H1 (cell line): ENCODE measurements around the gene ATXN7. TPM values are rescaled to one million over a fixed set of nuclear protein-coding genes. Genes with fewer than 3 reads are reported as not detected.

ENCODE experiments used
- CTCF ChIA-PET: fragments of 300-600 bp; sonication (Branson Sonifier 250); formaldehyde crosslinking; loops from one replicate; lab custom pipeline; 2021; ENCODE audit not compliant: partially characterized antibody; lab: Charles Lee
- POLR2A ChIA-PET: fragments of 300-600 bp; sonication (Branson Sonifier 250); formaldehyde crosslinking; loops from one replicate; lab custom pipeline; 2021; ENCODE audit warnings: inconsistent platforms; ENCODE audit not compliant: partially characterized antibody; lab: Charles Lee
- DNase-seq, 2 experiments: peaks; one replicate each; pipeline versions ENCODE4 v3.0.0 to v3.0.0-alpha.2; 2010 to 2022; ENCODE audit warnings: low spot score in 2 of 2, low read depth in 1 of 2, mixed read lengths in 1 of 2
- FAIRE-seq: peaks from 2 replicates; lab custom pipeline; 2011; peaks lifted over from hg19 to GRCh38; lab: Jason Lieb, UNC
- H2AFZ ChIP-seq: 2 replicates; pipeline ENCODE4 v1.8.1; 2012; ENCODE audit warnings: low read length, inconsistent platforms
- H2AK5ac ChIP-seq: 2 replicates; pipeline ENCODE4 v1.6.1; 2013; ENCODE audit warnings: low read depth, low read length
- H2BK120ac ChIP-seq: replicated peaks from 2 replicates; pipeline ENCODE3; 2013; ENCODE audit warnings: low read depth, low read length, inconsistent platforms
- H2BK12ac ChIP-seq: 2 replicates; pipeline ENCODE4 v1.6.1; 2013; ENCODE audit warnings: low read depth, low read length
- H2BK15ac ChIP-seq: 2 replicates; pipeline ENCODE4 v1.6.1; 2013; ENCODE audit warnings: low read length
- H2BK20ac ChIP-seq: 2 replicates; pipeline ENCODE4 v1.6.1; 2013; ENCODE audit warnings: low read length
- H2BK5ac ChIP-seq: 2 replicates; pipeline ENCODE4 v1.6.1; 2013; ENCODE audit warnings: low read depth, low read length
- H3K14ac ChIP-seq: 2 replicates; pipeline ENCODE4 v1.6.1; 2013; ENCODE audit warnings: inconsistent platforms; ENCODE audit not compliant: insufficient read length
- H3K18ac ChIP-seq: 2 replicates; pipeline ENCODE4 v1.6.1; 2013; ENCODE audit warnings: low read length; ENCODE audit errors: extremely low read depth
- H3K23ac ChIP-seq: 2 replicates; pipeline ENCODE4 v1.6.1; 2013; ENCODE audit warnings: inconsistent platforms; ENCODE audit not compliant: insufficient read length
- H3K23me2 ChIP-seq: 2 replicates; pipeline ENCODE4 v1.6.1; 2013; ENCODE audit warnings: low read depth, low read length
- H3K27ac ChIP-seq: 2 replicates; pipeline ENCODE4 v1.6.1; 2011; ENCODE audit warnings: low read depth, low read length, inconsistent platforms
- H3K27me3 ChIP-seq, 4 experiments: replicated peaks in 1 of 4; 1 replicate in 1 of 4; 2 replicates in 3 of 4; pipeline versions ENCODE4 v1.6.1 to v1.8.1; 2011 to 2013; ENCODE audit warnings: low read length in 3 of 4, mild to moderate bottlenecking in 3 of 4, inconsistent platforms in 2 of 4, mixed read lengths in 2 of 4, moderate library complexity in 1 of 4; ENCODE audit not compliant: control insufficient read depth in 3 of 4, insufficient read depth in 3 of 4; ENCODE audit errors: extremely low read depth in 1 of 4
- H3K36me3 ChIP-seq, 4 experiments: 2 replicates each; pipeline versions ENCODE4 v1.6.1 to v1.8.1; 2011 to 2013; ENCODE audit warnings: mild to moderate bottlenecking in 4 of 4, low read length in 3 of 4, moderate library complexity in 2 of 4, control low read depth in 1 of 4, inconsistent platforms in 1 of 4; ENCODE audit not compliant: insufficient read depth in 4 of 4, control insufficient read depth in 2 of 4
- H3K4ac ChIP-seq: replicated peaks from 2 replicates; pipeline ENCODE3; 2013; ENCODE audit warnings: low read length, low read depth, mixed read lengths, inconsistent platforms; ENCODE audit not compliant: insufficient read length
- H3K4me1 ChIP-seq, 4 experiments: replicated peaks in 1 of 4; 1 replicate in 1 of 4; 2 replicates in 3 of 4; pipeline versions ENCODE4 v1.6.1 to v1.8.1; 2011 to 2013; ENCODE audit warnings: low read length in 3 of 4, inconsistent platforms in 2 of 4, mixed read lengths in 1 of 4; ENCODE audit not compliant: insufficient read depth in 4 of 4, control insufficient read depth in 3 of 4
- H3K4me2 ChIP-seq, 2 experiments: 2 replicates each; pipeline versions ENCODE4 v1.6.1 to v1.8.1; 2011 to 2013; ENCODE audit warnings: low read depth in 2 of 2, low read length in 2 of 2, control low read depth in 1 of 2, inconsistent platforms in 1 of 2, mild to moderate bottlenecking in 1 of 2; ENCODE audit not compliant: insufficient read depth in 1 of 2
- H3K4me3 ChIP-seq, 4 experiments: fragments of 200-600, 300-600 bp in 1 of 4; sonication (generic), shearing (Covaris generic), sonication (Bioruptor Twin) in 1 of 4; 2 replicates each; pipeline versions ENCODE4 v1.5.1 to v1.8.1; 2011 to 2016; ENCODE audit warnings: low read length in 4 of 4, low read depth in 3 of 4, control low read depth in 2 of 4, inconsistent platforms in 2 of 4, mild to moderate bottlenecking in 2 of 4, mixed read lengths in 1 of 4, moderate library complexity in 1 of 4; ENCODE audit not compliant: insufficient read depth in 2 of 4; ENCODE audit errors: extremely low read depth in 1 of 4
- H3K56ac ChIP-seq: replicated peaks from 2 replicates; pipeline ENCODE3; 2013; ENCODE audit warnings: low read depth, mild to moderate bottlenecking, mixed read lengths, low read length, inconsistent platforms; ENCODE audit not compliant: insufficient read length
- H3K79me1 ChIP-seq: 2 replicates; pipeline ENCODE4 v1.6.1; 2013; ENCODE audit warnings: low read depth, low read length, control low read depth
- H3K79me2 ChIP-seq, 2 experiments: 2 replicates each; pipeline versions ENCODE4 v1.6.1 to v1.8.1; 2012 to 2013; ENCODE audit warnings: low read length in 2 of 2, mild to moderate bottlenecking in 2 of 2, inconsistent platforms in 1 of 2; ENCODE audit not compliant: insufficient read depth in 2 of 2, control insufficient read depth in 1 of 2
- H3K9ac ChIP-seq, 4 experiments: replicated peaks in 1 of 4; 1 replicate in 1 of 4; 2 replicates in 3 of 4; pipeline versions ENCODE4 v1.6.1 to v1.8.1; 2011 to 2013; ENCODE audit warnings: low read depth in 3 of 4, low read length in 3 of 4, control low read depth in 2 of 4, mild to moderate bottlenecking in 2 of 4, moderate library complexity in 2 of 4, inconsistent platforms in 1 of 4; ENCODE audit errors: extremely low read depth in 1 of 4
- H3K9me3 ChIP-seq, 2 experiments: 2 replicates each; pipeline versions ENCODE4 v1.6.1 to v1.8.1; 2012 to 2013; ENCODE audit warnings: mild to moderate bottlenecking in 2 of 2, moderate library complexity in 2 of 2, control low read depth in 1 of 2, inconsistent platforms in 1 of 2, low read depth in 1 of 2, low read length in 1 of 2, mixed read lengths in 1 of 2; ENCODE audit not compliant: insufficient read depth in 2 of 2
- H4K20me1 ChIP-seq, 2 experiments: replicated peaks in 1 of 2; 2 replicates each; pipeline versions ENCODE3 to v1.8.1; 2011 to 2013; ENCODE audit warnings: inconsistent platforms in 2 of 2, low read length in 2 of 2, mild to moderate bottlenecking in 1 of 2; ENCODE audit not compliant: insufficient read depth in 2 of 2, control insufficient read depth in 1 of 2
- H4K5ac ChIP-seq: 2 replicates; pipeline ENCODE4 v1.6.1; 2013; ENCODE audit warnings: low read length, low read depth, mixed read lengths, inconsistent platforms; ENCODE audit not compliant: insufficient read length
- H4K8ac ChIP-seq: 2 replicates; pipeline ENCODE4 v1.8.0; 2013; ENCODE audit warnings: mild to moderate bottlenecking, moderate library complexity, low read length, inconsistent platforms; ENCODE audit not compliant: insufficient read depth; ENCODE audit errors: extremely low read depth
- H4K91ac ChIP-seq: replicated peaks from 2 replicates; pipeline ENCODE3; 2013; ENCODE audit warnings: low read length, mixed read lengths, inconsistent platforms; ENCODE audit not compliant: insufficient read length
- CBX8 ChIP-seq: fragments of 300-800, 300-1000 bp; sonication (generic); IDR thresholded peaks from 2 replicates; pipeline ENCODE4 v1.7.1; 2016; ENCODE audit warnings: low read depth, low read length, borderline replicate concordance
- CHD2 ChIP-seq: IDR thresholded peaks from 2 replicates; pipeline ENCODE4 v1.6.1; 2012; ENCODE audit warnings: low read length, improper control_type of control experiment
- KDM5A ChIP-seq: fragments of 200-600 bp; IDR thresholded peaks from 2 replicates; pipeline ENCODE4 v1.7.1; 2012; ENCODE audit warnings: mild to moderate bottlenecking, low read length, inconsistent platforms, mixed read lengths
- POLR2AphosphoS5 ChIP-seq: IDR thresholded peaks from 2 replicates; pipeline ENCODE4 v1.6.1; 2011; ENCODE audit warnings: low read depth, low read length
- POU5F1 ChIP-seq: IDR thresholded peaks from 2 replicates; pipeline ENCODE4 v1.6.1; 2011; ENCODE audit warnings: low read depth, mild to moderate bottlenecking, low read length, moderate library complexity
- RXRA ChIP-seq: IDR thresholded peaks from 2 replicates; pipeline ENCODE4 v1.6.1; 2011; ENCODE audit warnings: low read depth, mild to moderate bottlenecking, low read length, moderate library complexity; ENCODE audit not compliant: insufficient read depth
- SIRT6 ChIP-seq: IDR thresholded peaks from one replicate; pipeline ENCODE4 v1.7.1; 2012; ENCODE audit warnings: low read length, inconsistent platforms
- TAF1 ChIP-seq: IDR thresholded peaks from 2 replicates; pipeline ENCODE4 v1.6.1; 2011; ENCODE audit warnings: mild to moderate bottlenecking, low read depth, low read length
- TCF12 ChIP-seq: IDR thresholded peaks from 2 replicates; pipeline ENCODE4 v1.6.1; 2011; ENCODE audit warnings: low read depth, mild to moderate bottlenecking, low read length
- ZNF274 ChIP-seq: IDR thresholded peaks from 2 replicates; pipeline ENCODE4 v1.7.0; 2012; ENCODE audit warnings: low read length, borderline replicate concordance; ENCODE audit errors: extremely low read depth
- WGBS, 2 experiments: shearing (Covaris generic) in 1 of 2; methylation state at CpG; one replicate each; pipeline versions ENCODE4 v1.1.6 to v1.1.7; 2013 to 2015; ENCODE audit warnings: low lambda C conversion rate in 2 of 2, mixed read lengths in 2 of 2, inconsistent platforms in 1 of 2, low coverage in 1 of 2, missing lambda C conversion rate in 1 of 2; ENCODE audit not compliant: insufficient replicate concordance in 2 of 2, insufficient coverage in 1 of 2, insufficient read length in 1 of 2; ENCODE audit errors: extremely low coverage in 1 of 2, missing lambda C conversion rate in 1 of 2; 5-methylcytosine and 5-hydroxymethylcytosine counted together
- polyA plus RNA-seq, 7 experiments: library from polyadenylated mRNA; depleted of rRNA in 3 of 7; stranded (reverse) in 5 of 7; unstranded in 2 of 7; fragments of >200 nt in 5 of 7; fragments of 200-250 nt in 2 of 7; gene quantifications; 1 replicate in 5 of 7; 2 replicates in 1 of 7; 4 replicates in 1 of 7; pipeline versions ENCODE4 v1.2.1 to v1.2.3, GENCODE V29; 2011 to 2013; ENCODE audit warnings: missing spikeins in 2 of 7, mixed read lengths in 2 of 7
- total RNA-seq: library from RNA; stranded (reverse); fragmentation: NEBNext Ultra II Directional; extraction: Animal tissue kit (Norgen Biotek cat#: 25700); gene quantifications from 2 replicates; pipeline ENCODE4 v1.2.1, GENCODE V29; 2021
- TF ChIP-seq, protein P1 (sequence below): IDR thresholded peaks from 2 replicates; pipeline ENCODE4 v1.6.1; 2011; ENCODE audit warnings: low read length, improper control_type of control experiment

The ATXN7 gene
- total and polyA plus RNA-seq, 2 of the 8 experiments (the other 6 are each of a cell fraction or from before 2014, with no cell fraction given), result 15.5 to 16.8 TPM

DNA sequence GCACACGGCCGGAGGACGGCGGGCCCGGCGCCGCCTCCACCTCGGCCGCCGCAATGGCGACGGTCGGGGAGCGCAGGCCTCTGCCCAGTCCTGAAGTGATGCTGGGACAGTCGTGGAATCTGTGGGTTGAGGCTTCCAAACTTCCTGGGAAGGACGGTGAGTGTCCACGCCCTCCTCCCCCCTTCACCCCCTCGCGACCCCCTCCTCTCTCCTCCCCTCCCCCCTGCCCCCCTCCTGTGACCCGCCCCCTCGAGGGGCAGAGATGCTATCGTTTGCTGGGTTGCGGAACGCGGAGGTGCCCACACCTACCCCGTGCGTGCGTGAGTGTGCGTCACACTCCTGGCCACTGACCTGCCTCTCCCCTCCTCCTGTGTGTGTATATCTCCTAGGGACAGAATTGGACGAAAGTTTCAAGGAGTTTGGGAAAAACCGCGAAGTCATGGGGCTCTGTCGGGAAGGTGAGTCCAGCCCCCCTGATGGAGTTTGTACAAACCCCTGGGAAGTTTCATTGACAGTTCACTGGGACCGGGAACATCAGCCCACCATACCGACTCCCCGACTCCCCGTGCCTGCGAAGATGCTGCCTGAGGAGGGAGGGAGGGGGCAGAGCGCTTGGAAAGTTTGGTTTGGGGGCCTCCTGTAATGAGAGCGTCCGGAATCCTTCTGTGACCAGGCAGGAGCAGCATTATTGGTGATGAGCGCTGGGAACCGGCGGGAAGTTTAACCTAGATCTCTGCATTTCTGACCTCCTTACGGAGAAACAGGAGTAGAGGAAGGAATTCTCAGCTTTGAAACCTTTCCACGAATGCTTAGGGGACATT, 49.3 kb downstream of the ATXN7 start:
- POLR2A ChIA-PET, result interaction anchor here (1.0 to 1.8 kb wide), 7 partner anchors 10 to 61 kb away, joined by 3 to 5 read pairs (median 3); no protein-coding TSS in a partner anchor
- no peak for FAIRE-seq
- no peak for TF ChIP-seq TCF12
- TF ChIP-seq SIRT6, result no peak
- TF ChIP-seq KDM5A, result no peak
- no peak for TF ChIP-seq RXRA
- TF ChIP-seq CBX8, result no peak
- 0 out of 2 replicates have a peak, but pooled peaks have one; percentile 7 for TF ChIP-seq TAF1
- no peak for TF ChIP-seq ZNF274
- TF ChIP-seq POU5F1, result no peak
- TF ChIP-seq, protein P1, sequence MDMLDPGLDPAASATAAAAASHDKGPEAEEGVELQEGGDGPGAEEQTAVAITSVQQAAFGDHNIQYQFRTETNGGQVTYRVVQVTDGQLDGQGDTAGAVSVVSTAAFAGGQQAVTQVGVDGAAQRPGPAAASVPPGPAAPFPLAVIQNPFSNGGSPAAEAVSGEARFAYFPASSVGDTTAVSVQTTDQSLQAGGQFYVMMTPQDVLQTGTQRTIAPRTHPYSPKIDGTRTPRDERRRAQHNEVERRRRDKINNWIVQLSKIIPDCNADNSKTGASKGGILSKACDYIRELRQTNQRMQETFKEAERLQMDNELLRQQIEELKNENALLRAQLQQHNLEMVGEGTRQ, result no peak
- no peak for TF ChIP-seq CHD2
- TF ChIP-seq POLR2AphosphoS5, result 0 out of 2 replicates have a peak, but pooled peaks have one; percentile 24

More for the DNA sequence above, 49.3 kb downstream of the ATXN7 start:
- Histone ChIP-seq H4K91ac (no peak overlapping the region), H2BK15ac (no peak overlapping the region), H3K56ac (no peak overlapping the region), H4K20me1 (peaks cover 0 to 1% of the 10 kb centered on the region in 2 experiments), H3K4me2 (peak overlapping the region; percentile 80 to 100), H3K23ac (no peak overlapping the region), H2BK120ac (no peak overlapping the region), H3K4me1 (peaks cover 0 to 2% (median 0%) of the 10 kb centered on the region in 4 experiments; a peak in 3 of 7 replicates), H3K18ac (peak overlapping the region; percentile 72), H2AK5ac (no peak overlapping the region), H4K5ac (no peak overlapping the region), H3K14ac (no peak overlapping the region), H3K79me2 (0 out of 4 replicates have a peak, but pooled peaks cover 0 to 2% of the 10 kb centered on the region in 2 experiments), H3K36me3 (no peaks in the 10 kb centered on the region), H3K9ac (peak overlapping the region; percentile 40 to 90 (median 60); a peak in 6 of 7 replicates), H2AFZ (0 out of 2 replicates have a peak overlapping the region, but pooled peaks have one; percentile 65), H3K4ac (no peak overlapping the region), H4K8ac (peak overlapping the region; percentile 16; the same call in 1 of the 2 replicates), H2BK5ac (no peak overlapping the region), H3K9me3 (no peaks in the 10 kb centered on the region), H2BK12ac (no peak overlapping the region), H3K27ac (no peak overlapping the region), H3K27me3 (no peaks in the 10 kb centered on the region), H2BK20ac (no peak overlapping the region), H3K23me2 (peaks cover 6% of the 10 kb centered on the region), H3K79me1 (0 out of 2 replicates have a peak, but pooled peaks cover 2% of the 10 kb centered on the region), H3K4me3 (peak overlapping the region; percentile 72 to 79 (median 76))
- CTCF ChIA-PET, result no interaction called here
- DNase-seq, result peak in 1 of 2 experiments; percentile 79
- 1% methylated on average over 38 of the region's 46 CpGs; no CpG with 5 or more reads in 1 of the 2 experiments for WGBS, 2 experiments
